CD4-positive, alpha-beta T cell (primary cell): ENCODE measurements around the gene RPN2. TPM values are rescaled to one million over a fixed set of nuclear protein-coding genes. Genes with fewer than 3 reads are reported as not detected.

Experiments used
- ATAC-seq: fragments of 200-7000 bp; cut with Tn5 transposase; one replicate; pipeline ENCODE4 v1.10.0; 2022; ENCODE audit warnings: mild to moderate bottlenecking; ENCODE audit not compliant: poor library complexity
- CTCF ChIA-PET: fragments of 350-600 bp; sonication (Branson Sonifier 250); formaldehyde crosslinking; loops from one replicate; lab custom pipeline; 2021; ENCODE audit warnings: antibody characterized with exemption, inconsistent platforms; lab: Charles Lee
- POLR2A ChIA-PET: fragments of 350-600 bp; sonication (Branson Sonifier 250); formaldehyde crosslinking; loops from one replicate; lab custom pipeline; 2021; ENCODE audit warnings: antibody characterized with exemption, inconsistent platforms; lab: Charles Lee
- DNase-seq, 14 experiments: peaks; one replicate each; pipeline ENCODE4 v3.0.0-alpha.2; 2013 to 2020; ENCODE audit warnings: mixed read lengths in 2 of 14
- H3K27ac ChIP-seq, 2 donors: one replicate each; pipeline versions ENCODE4 v1.5.1 to v1.7.0; 2013; ENCODE audit warnings: low read length in 2 of 2, low read depth in 1 of 2, mild to moderate bottlenecking in 1 of 2
- H3K27me3 ChIP-seq, 2 experiments: 1 replicate in 1 of 2; 2 replicates in 1 of 2; pipeline versions ENCODE4 v1.6.1 to v1.7.0; 2013; ENCODE audit warnings: low read length in 2 of 2, control low read depth in 1 of 2, mild to moderate bottlenecking in 1 of 2, moderate library complexity in 1 of 2; ENCODE audit not compliant: insufficient read depth in 2 of 2, control insufficient read depth in 1 of 2
- H3K36me3 ChIP-seq: one replicate; pipeline ENCODE4 v1.6.1; 2013; ENCODE audit warnings: low read length, control low read depth; ENCODE audit not compliant: insufficient read depth
- H3K4me1 ChIP-seq: one replicate; pipeline ENCODE4 v1.6.1; 2013; ENCODE audit warnings: low read length, control low read depth; ENCODE audit not compliant: insufficient read depth
- H3K4me3 ChIP-seq: one replicate; pipeline ENCODE4 v1.5.1; 2013; ENCODE audit warnings: mild to moderate bottlenecking, low read length, moderate library complexity
- H3K9me3 ChIP-seq, 2 experiments: 1 replicate in 1 of 2; 2 replicates in 1 of 2; pipeline versions ENCODE4 v1.6.1 to v1.7.0; 2013; ENCODE audit warnings: low read length in 2 of 2, mild to moderate bottlenecking in 2 of 2, control low read depth in 1 of 2, moderate library complexity in 1 of 2; ENCODE audit not compliant: control insufficient read depth in 1 of 2, insufficient read depth in 1 of 2
- H3K27ac Mint-ChIP-seq: one replicate; pipeline ENCODE4 v1.8.0; 2020; ENCODE audit warnings: mixed read lengths
- H3K27me3 Mint-ChIP-seq: one replicate; pipeline ENCODE4 v1.8.0; 2021; ENCODE audit warnings: mixed read lengths
- H3K36me3 Mint-ChIP-seq: one replicate; pipeline ENCODE4 v1.8.0; 2021; ENCODE audit warnings: low read depth, mixed read lengths
- H3K4me1 Mint-ChIP-seq: one replicate; pipeline ENCODE4 v1.8.0; 2021; ENCODE audit warnings: low read depth, mixed read lengths
- H3K4me3 Mint-ChIP-seq: one replicate; pipeline ENCODE4 v1.8.0; 2020; ENCODE audit warnings: mild to moderate bottlenecking, mixed read lengths
- H3K9me3 Mint-ChIP-seq: one replicate; pipeline ENCODE4 v1.8.0; 2020; ENCODE audit warnings: mixed read lengths
- intact Hi-C, 2 experiments: fragments of 100-400 bp; cut with DNase I in 1 of 2; cut with micrococcal nuclease in 1 of 2; formaldehyde crosslinking; loops; one replicate each; pipeline versions ENCODE4 v1.15.1 to v1.9.0; 2023 to 2025; cut with DNase I, micrococcal nuclease
- total RNA-seq, 174 experiments: library from RNA in 2 of 174; stranded (reverse) in 2 of 174; gene quantifications; one replicate each; pipeline ENCODE4 v1.2.3 and lab custom pipeline; 2021 to 2026
- TF ChIP-seq, protein P1 (sequence below): fragments of 200-600 bp; IDR thresholded peaks from one replicate; pipeline ENCODE4 v1.8.0; 2022; ENCODE audit warnings: antibody characterized with exemption, mild to moderate bottlenecking

Gene RPN2
- total RNA-seq, 2 experiments from 2014 or later = 62.8 to 65.8 TPM

DNA sequence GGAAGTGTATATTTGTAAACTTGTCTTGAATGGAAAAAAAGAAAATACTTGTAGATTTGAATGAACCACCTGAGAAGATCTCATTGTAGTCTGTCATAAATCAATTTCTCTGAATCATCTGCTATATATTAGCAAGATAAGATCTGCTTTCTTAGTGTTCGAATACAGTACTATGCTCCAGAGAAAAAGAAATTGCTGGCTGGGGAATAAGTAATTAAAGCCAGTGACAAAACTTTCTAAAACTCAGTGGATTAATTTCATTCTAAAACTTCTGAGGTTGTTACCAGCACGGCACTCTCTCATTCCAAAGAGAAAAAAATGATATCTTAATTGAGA, 22.7 kb downstream of the RPN2 start:
- TF ChIP-seq, protein P1, sequence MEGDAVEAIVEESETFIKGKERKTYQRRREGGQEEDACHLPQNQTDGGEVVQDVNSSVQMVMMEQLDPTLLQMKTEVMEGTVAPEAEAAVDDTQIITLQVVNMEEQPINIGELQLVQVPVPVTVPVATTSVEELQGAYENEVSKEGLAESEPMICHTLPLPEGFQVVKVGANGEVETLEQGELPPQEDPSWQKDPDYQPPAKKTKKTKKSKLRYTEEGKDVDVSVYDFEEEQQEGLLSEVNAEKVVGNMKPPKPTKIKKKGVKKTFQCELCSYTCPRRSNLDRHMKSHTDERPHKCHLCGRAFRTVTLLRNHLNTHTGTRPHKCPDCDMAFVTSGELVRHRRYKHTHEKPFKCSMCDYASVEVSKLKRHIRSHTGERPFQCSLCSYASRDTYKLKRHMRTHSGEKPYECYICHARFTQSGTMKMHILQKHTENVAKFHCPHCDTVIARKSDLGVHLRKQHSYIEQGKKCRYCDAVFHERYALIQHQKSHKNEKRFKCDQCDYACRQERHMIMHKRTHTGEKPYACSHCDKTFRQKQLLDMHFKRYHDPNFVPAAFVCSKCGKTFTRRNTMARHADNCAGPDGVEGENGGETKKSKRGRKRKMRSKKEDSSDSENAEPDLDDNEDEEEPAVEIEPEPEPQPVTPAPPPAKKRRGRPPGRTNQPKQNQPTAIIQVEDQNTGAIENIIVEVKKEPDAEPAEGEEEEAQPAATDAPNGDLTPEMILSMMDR = no peak
- H3K9me3 Mint-ChIP-seq = no peaks in the 10 kb centered on the region
- peaks cover 23% of the 10 kb centered on the region for H3K4me1 Mint-ChIP-seq
- ChIA-PET POLR2A (no interaction called here), CTCF (interaction anchor here (1.3 to 1.6 kb wide), 3 partner anchors 10 to 24 kb away, joined by 3 to 4 read pairs (median 3); no protein-coding TSS in a partner anchor)
- Histone ChIP-seq H3K36me3 (peaks cover 95% of the 10 kb centered on the region), H3K9me3 (no peaks in the 10 kb centered on the region), H3K4me3 (no peak overlapping the region), H3K4me1 (peaks cover 4% of the 10 kb centered on the region), H3K27me3 (no peaks in the 10 kb centered on the region), H3K27ac (no peak overlapping the region)
- intact Hi-C loops = loop anchor here in 1 of 2 experiments (1.0 kb wide), 1 partner anchor 333 kb away; no protein-coding TSS in a partner anchor
- peaks cover 90% of the 10 kb centered on the region for H3K36me3 Mint-ChIP-seq
- no peak overlapping the region for H3K4me3 Mint-ChIP-seq
- H3K27ac Mint-ChIP-seq = no peak overlapping the region
- ATAC-seq (no peak), DNase-seq (no peak)
- no peaks in the 10 kb centered on the region for H3K27me3 Mint-ChIP-seq

- no peak overlapping the region for H3K4me3 Mint-ChIP-seq
Measured at GRCh38 chr20:37202267-37202943, 23.3 kb downstream of the RPN2 start.

DNA sequence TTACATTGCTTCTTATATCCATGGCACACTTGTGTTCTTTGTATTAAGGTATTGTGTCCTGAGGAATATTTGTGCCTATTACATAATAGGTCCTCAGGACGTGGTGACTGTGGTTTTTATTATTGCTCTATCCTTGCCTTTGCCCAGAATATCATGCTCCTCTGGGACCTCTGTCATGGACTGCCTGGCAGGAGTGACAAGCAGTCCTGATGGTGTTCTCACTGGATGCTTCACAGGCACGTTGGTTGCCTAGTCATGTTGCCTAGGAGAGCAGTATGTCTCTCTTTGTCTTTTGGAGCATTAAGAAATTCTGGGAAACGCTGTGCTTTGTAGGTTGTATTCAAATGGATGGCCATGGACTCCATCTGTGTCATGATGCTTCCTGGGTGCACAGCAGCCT, 24.9 kb downstream of the RPN2 start:
- TF ChIP-seq, protein P1 = no peak
- Mint-ChIP-seq H3K27ac (no peak overlapping the region), H3K4me3 (no peak overlapping the region), H3K4me1 (peaks cover 9% of the 10 kb centered on the region), H3K27me3 (no peaks in the 10 kb centered on the region), H3K9me3 (no peaks in the 10 kb centered on the region), H3K36me3 (peaks cover 91% of the 10 kb centered on the region)
- H3K36me3 ChIP-seq = peaks cover 98% of the 10 kb centered on the region
- no peaks in the 10 kb centered on the region for H3K4me1 ChIP-seq
- no peak for DNase-seq
- no peaks in the 10 kb centered on the region for H3K27me3 ChIP-seq
- H3K4me3 ChIP-seq = no peak overlapping the region
- no peaks in the 10 kb centered on the region for H3K9me3 ChIP-seq
- ChIA-PET CTCF (interaction anchor here (1.3 kb wide), 1 partner anchor 9 kb away, joined by 4 read pairs; no protein-coding TSS in a partner anchor), POLR2A (no interaction called here)
- intact Hi-C loops = no loop called here
- ATAC-seq = no peak
- no peak overlapping the region for H3K27ac ChIP-seq

More at GRCh38 chr20:37202267-37202943, 23.3 kb downstream of the RPN2 start:
- H3K27ac ChIP-seq = no peak overlapping the region
- H3K9me3 Mint-ChIP-seq = no peaks in the 10 kb centered on the region
- TF ChIP-seq, protein P1 = peak; percentile 77
- H3K9me3 ChIP-seq = no peaks in the 10 kb centered on the region
- H3K27me3 Mint-ChIP-seq = no peaks in the 10 kb centered on the region
- H3K4me1 ChIP-seq = no peaks in the 10 kb centered on the region
- H3K27me3 ChIP-seq = no peaks in the 10 kb centered on the region
- no peak overlapping the region for H3K4me3 ChIP-seq
- ChIA-PET POLR2A (no interaction called here), CTCF (interaction anchor here (1.2 to 1.5 kb wide), 3 partner anchors 10 to 11 kb away, joined by 3 to 4 read pairs (median 3); no protein-coding TSS in a partner anchor)
- no peak for ATAC-seq
- intact Hi-C loops = loop anchor here in 1 of 2 experiments (1.0 kb wide), 1 partner anchor 332 kb away; no protein-coding TSS in a partner anchor
- DNase-seq = peak in 6 of 14 experiments; percentile 15 to 61 (median 38)
- peaks cover 90% of the 10 kb centered on the region for H3K36me3 Mint-ChIP-seq
- peaks cover 18% of the 10 kb centered on the region for H3K4me1 Mint-ChIP-seq
- no peak overlapping the region for H3K27ac Mint-ChIP-seq
- H3K36me3 ChIP-seq = peaks cover 98% of the 10 kb centered on the region
